Measurements from ENCODE around the gene KCNH3.

GRCh38 chr12:49567611-49568441 lies 29.0 kb downstream of the KCNH3 start, which contains the start of gene MCRS1:
- peak; percentile 94 for TF ChIP-seq POLR2AphosphoS5 (IDR thresholded peaks at IDR 0.05; ENCODE audit: low read depth)
- no peak for TF ChIP-seq CTCF (IDR thresholded peaks at IDR 0.05; ENCODE audit: insufficient read depth, low read length)
- peak; percentile 98 for TF ChIP-seq GABPA (IDR thresholded peaks at IDR 0.05; ENCODE audit: low read depth)
- TF ChIP-seq REST (IDR thresholded peaks at IDR 0.05; ENCODE audit: insufficient replicate concordance, low read depth): peak; percentile 59
- TF ChIP-seq SPI1 (IDR thresholded peaks at IDR 0.05; ENCODE audit: borderline replicate concordance, low read depth): no peak
